ENCODE results near the gene KRT12. TPM values are rescaled to one million over a fixed set of nuclear protein-coding genes. Genes with fewer than 3 reads are reported as not detected.

Gene KRT12
- total RNA-seq, 1 donor from 2014 or later: not detected

- peaks cover 17% of the 10 kb centered on the region for H3K27me3 Mint-ChIP-seq
- TF ChIP-seq, protein P1, sequence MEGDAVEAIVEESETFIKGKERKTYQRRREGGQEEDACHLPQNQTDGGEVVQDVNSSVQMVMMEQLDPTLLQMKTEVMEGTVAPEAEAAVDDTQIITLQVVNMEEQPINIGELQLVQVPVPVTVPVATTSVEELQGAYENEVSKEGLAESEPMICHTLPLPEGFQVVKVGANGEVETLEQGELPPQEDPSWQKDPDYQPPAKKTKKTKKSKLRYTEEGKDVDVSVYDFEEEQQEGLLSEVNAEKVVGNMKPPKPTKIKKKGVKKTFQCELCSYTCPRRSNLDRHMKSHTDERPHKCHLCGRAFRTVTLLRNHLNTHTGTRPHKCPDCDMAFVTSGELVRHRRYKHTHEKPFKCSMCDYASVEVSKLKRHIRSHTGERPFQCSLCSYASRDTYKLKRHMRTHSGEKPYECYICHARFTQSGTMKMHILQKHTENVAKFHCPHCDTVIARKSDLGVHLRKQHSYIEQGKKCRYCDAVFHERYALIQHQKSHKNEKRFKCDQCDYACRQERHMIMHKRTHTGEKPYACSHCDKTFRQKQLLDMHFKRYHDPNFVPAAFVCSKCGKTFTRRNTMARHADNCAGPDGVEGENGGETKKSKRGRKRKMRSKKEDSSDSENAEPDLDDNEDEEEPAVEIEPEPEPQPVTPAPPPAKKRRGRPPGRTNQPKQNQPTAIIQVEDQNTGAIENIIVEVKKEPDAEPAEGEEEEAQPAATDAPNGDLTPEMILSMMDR (IDR thresholded peaks at IDR 0.05): no peak
- ChIA-PET CTCF (interaction anchor here (1.4 kb wide), 1 partner anchor 811 kb away, joined by 3 read pairs; no protein-coding TSS in a partner anchor), POLR2A (no interaction called here)
- ATAC-seq (ENCODE audit: low read depth) (no peak), DNase-seq (no peak)
- H3K4me3 Mint-ChIP-seq: no peak overlapping the region
- no peaks in the 10 kb centered on the region for H3K36me3 Mint-ChIP-seq (ENCODE audit: low read depth)
- no peaks in the 10 kb centered on the region for H3K4me1 Mint-ChIP-seq
- no peak overlapping the region for H3K27ac Mint-ChIP-seq
- intact Hi-C loops (cut with micrococcal nuclease): loop anchor here (5.0 kb wide), 1 partner anchor 175 kb away; the partner anchor contains the start of gene KRTAP1-5
- no peaks in the 10 kb centered on the region for H3K9me3 Mint-ChIP-seq
Observed at GRCh38 chr17:40852364-40852763, 14.7 kb downstream of the KRT12 start.

- CTCF ChIA-PET: no interaction called here
- no peak overlapping the region for H3K4me3 Mint-ChIP-seq
Observed at GRCh38 chr17:40850293-40850972, 16.6 kb downstream of the KRT12 start.

GRCh38 chr17:40849723-40850122, 17.3 kb downstream of the KRT12 start:
- Mint-ChIP-seq H3K9me3 (no peaks in the 10 kb centered on the region), H3K27ac (no peak overlapping the region), H3K36me3 (ENCODE audit: low read depth) (no peaks in the 10 kb centered on the region), H3K27me3 (peaks cover 29% of the 10 kb centered on the region), H3K4me1 (no peaks in the 10 kb centered on the region), H3K4me3 (no peak overlapping the region)
- POLR2A ChIA-PET: no interaction called here
- TF ChIP-seq, protein P1 (IDR thresholded peaks at IDR 0.05): no peak
- CTCF ChIA-PET: no interaction called here
- ATAC-seq (ENCODE audit: low read depth) (no peak), DNase-seq (no peak)
- intact Hi-C loops (cut with micrococcal nuclease): loop anchor here (5.0 kb wide), 1 partner anchor 178 kb away; the partner anchor contains the start of gene KRTAP1-5

More at GRCh38 chr17:40850293-40850972, 16.6 kb downstream of the KRT12 start:
- Mint-ChIP-seq H3K36me3 (ENCODE audit: low read depth) (no peaks in the 10 kb centered on the region), H3K4me1 (no peaks in the 10 kb centered on the region), H3K27me3 (peaks cover 23% of the 10 kb centered on the region), H3K27ac (no peak overlapping the region), H3K9me3 (no peaks in the 10 kb centered on the region)
- no peak for ATAC-seq (ENCODE audit: low read depth)
- TF ChIP-seq, protein P1 (IDR thresholded peaks at IDR 0.05): no peak
- POLR2A ChIA-PET: no interaction called here
- intact Hi-C loops (cut with micrococcal nuclease): loop anchor here (5.0 kb wide), 1 partner anchor 177 kb away; the partner anchor contains the start of gene KRTAP1-5
- DNase-seq: no peak

GRCh38 chr17:40848583-40849235, 18.3 kb downstream of the KRT12 start:
- Mint-ChIP-seq H3K4me3 (no peak overlapping the region), H3K4me1 (no peaks in the 10 kb centered on the region), H3K27ac (no peak overlapping the region), H3K27me3 (peaks cover 36% of the 10 kb centered on the region), H3K9me3 (no peaks in the 10 kb centered on the region), H3K36me3 (ENCODE audit: low read depth) (no peaks in the 10 kb centered on the region)
- no peak for ATAC-seq (ENCODE audit: low read depth)
- TF ChIP-seq, protein P1 (IDR thresholded peaks at IDR 0.05): no peak
- no peak for DNase-seq
- ChIA-PET CTCF (no interaction called here), POLR2A (no interaction called here)
- intact Hi-C loops (cut with micrococcal nuclease): no loop called here

- POLR2A ChIA-PET: interaction anchor here (0.7 kb wide), 1 partner anchor 200 kb away, joined by 3 read pairs; no protein-coding TSS in a partner anchor
- intact Hi-C loops (cut with micrococcal nuclease): no loop called here
- Mint-ChIP-seq H3K9me3 (no peaks in the 10 kb centered on the region), H3K27ac (no peak overlapping the region), H3K4me3 (no peak overlapping the region), H3K36me3 (ENCODE audit: low read depth) (no peaks in the 10 kb centered on the region), H3K4me1 (no peaks in the 10 kb centered on the region), H3K27me3 (peaks cover 32% of the 10 kb centered on the region)
- TF ChIP-seq, protein P1 (IDR thresholded peaks at IDR 0.05): no peak
- DNase-seq: no peak
- no peak for ATAC-seq (ENCODE audit: low read depth)
- CTCF ChIA-PET: no interaction called here
Observed at GRCh38 chr17:40846515-40847144, 20.4 kb downstream of the KRT12 start.

Data from activated B cell treated with CpG ODN at 0.5 μM for 24 hours (primary cell).